ENCODE measurements around the gene CRAT. TPM values are rescaled to one million over a fixed set of nuclear protein-coding genes. Genes with fewer than 3 reads are reported as not detected.

The CRAT gene
- 1 to 10 TPM; 3.4 to 5.2 (median 5.2) TPM for total RNA-seq

- DNase-seq (peak; percentile 96), ATAC-seq (peak; percentile 94)
- H3K4me1 Mint-ChIP-seq (ENCODE audit: low read depth): peaks cover 27% of the 10 kb centered on the region
- peaks cover 1% of the 10 kb centered on the region for H3K36me3 Mint-ChIP-seq (ENCODE audit: insufficient read depth)
- peak within 1 kb of the TSS; percentile 95 for H3K4me3 Mint-ChIP-seq
- no peaks in the 10 kb centered on the region for H3K27me3 Mint-ChIP-seq (ENCODE audit: low read depth)
- H3K9me3 Mint-ChIP-seq: no peaks in the 10 kb centered on the region
These were observed at the start of gene CRAT, which contains the start of gene PTPA for GRCh38 chr9:129110740-129111527. TSS of gene CRAT (minus strand) at chr9:129110793. CDS start at chr9:129110509, 284 bp downstream. TSS of gene PTPA (plus strand) at chr9:129111415. CDS start at chr9:129111601, 186 bp downstream.

GRCh38 chr9:129156163-129156562 lies 45.6 kb upstream of the CRAT start:
- H3K27me3 Mint-ChIP-seq (ENCODE audit: low read depth): no peaks in the 10 kb centered on the region
- H3K9me3 Mint-ChIP-seq: no peaks in the 10 kb centered on the region
- ATAC-seq (no peak), DNase-seq (no peak)
- no peaks in the 10 kb centered on the region for H3K4me1 Mint-ChIP-seq (ENCODE audit: low read depth)
- peaks cover 6% of the 10 kb centered on the region for H3K36me3 Mint-ChIP-seq (ENCODE audit: insufficient read depth)
- H3K4me3 Mint-ChIP-seq: no peak overlapping the region

- ATAC-seq: no peak
- Mint-ChIP-seq H3K9me3 (no peaks in the 10 kb centered on the region), H3K4me1 (ENCODE audit: low read depth) (no peaks in the 10 kb centered on the region), H3K27me3 (ENCODE audit: low read depth) (no peaks in the 10 kb centered on the region), H3K36me3 (ENCODE audit: insufficient read depth) (peaks cover 7% of the 10 kb centered on the region), H3K4me3 (no peak overlapping the region)
- no peak for DNase-seq
These were observed 44.4 kb upstream of the CRAT start for GRCh38 chr9:129154866-129155477.

- no peaks in the 10 kb centered on the region for H3K27me3 Mint-ChIP-seq (ENCODE audit: low read depth)
- no peak overlapping the region for H3K4me3 Mint-ChIP-seq
- ATAC-seq: no peak
- no peaks in the 10 kb centered on the region for H3K4me1 Mint-ChIP-seq (ENCODE audit: low read depth)
- no peaks in the 10 kb centered on the region for H3K9me3 Mint-ChIP-seq
- no peak for DNase-seq
- peaks cover 10% of the 10 kb centered on the region for H3K36me3 Mint-ChIP-seq (ENCODE audit: insufficient read depth)
These were observed 40.9 kb upstream of the CRAT start for GRCh38 chr9:129151469-129151868.

GRCh38 chr9:129150672-129151211 lies 40.1 kb upstream of the CRAT start:
- Mint-ChIP-seq H3K4me3 (no peak overlapping the region), H3K9me3 (no peaks in the 10 kb centered on the region), H3K4me1 (ENCODE audit: low read depth) (no peaks in the 10 kb centered on the region), H3K36me3 (ENCODE audit: insufficient read depth) (peaks cover 10% of the 10 kb centered on the region), H3K27me3 (ENCODE audit: low read depth) (no peaks in the 10 kb centered on the region)
- ATAC-seq: no peak
- DNase-seq: no peak

- Mint-ChIP-seq H3K36me3 (ENCODE audit: insufficient read depth) (peaks cover 10% of the 10 kb centered on the region), H3K4me3 (no peak overlapping the region), H3K9me3 (no peaks in the 10 kb centered on the region), H3K4me1 (ENCODE audit: low read depth) (no peaks in the 10 kb centered on the region), H3K27me3 (ENCODE audit: low read depth) (no peaks in the 10 kb centered on the region)
- no peak for ATAC-seq
- no peak for DNase-seq
These were observed 39.5 kb upstream of the CRAT start for GRCh38 chr9:129150122-129150521.

- Mint-ChIP-seq H3K4me1 (ENCODE audit: low read depth) (no peaks in the 10 kb centered on the region), H3K4me3 (no peak overlapping the region), H3K27me3 (ENCODE audit: low read depth) (no peaks in the 10 kb centered on the region), H3K36me3 (ENCODE audit: insufficient read depth) (peaks cover 10% of the 10 kb centered on the region), H3K9me3 (no peaks in the 10 kb centered on the region)
- ATAC-seq (no peak), DNase-seq (no peak)
These were observed 38.8 kb upstream of the CRAT start for GRCh38 chr9:129149442-129149841.

- no peak for DNase-seq
- Mint-ChIP-seq H3K9me3 (no peaks in the 10 kb centered on the region), H3K4me3 (no peak overlapping the region), H3K27me3 (ENCODE audit: low read depth) (no peaks in the 10 kb centered on the region), H3K4me1 (ENCODE audit: low read depth) (peaks cover 2% of the 10 kb centered on the region), H3K36me3 (ENCODE audit: insufficient read depth) (peaks cover 14% of the 10 kb centered on the region)
- no peak for ATAC-seq
These were observed 38.0 kb upstream of the CRAT start for GRCh38 chr9:129148463-129149204.

GRCh38 chr9:129146441-129146941 lies 35.9 kb upstream of the CRAT start:
- H3K4me3 Mint-ChIP-seq: no peak overlapping the region
- no peak for ATAC-seq
- H3K27me3 Mint-ChIP-seq (ENCODE audit: low read depth): no peaks in the 10 kb centered on the region
- H3K4me1 Mint-ChIP-seq (ENCODE audit: low read depth): peaks cover 16% of the 10 kb centered on the region
- H3K9me3 Mint-ChIP-seq: no peaks in the 10 kb centered on the region
- no peak for DNase-seq
- H3K36me3 Mint-ChIP-seq (ENCODE audit: insufficient read depth): peaks cover 15% of the 10 kb centered on the region

- Mint-ChIP-seq H3K27me3 (ENCODE audit: low read depth) (no peaks in the 10 kb centered on the region), H3K36me3 (ENCODE audit: insufficient read depth) (peaks cover 12% of the 10 kb centered on the region), H3K4me1 (ENCODE audit: low read depth) (peaks cover 22% of the 10 kb centered on the region), H3K9me3 (no peaks in the 10 kb centered on the region), H3K4me3 (no peak overlapping the region)
- DNase-seq (no peak), ATAC-seq (no peak)
These were observed 35.3 kb upstream of the CRAT start for GRCh38 chr9:129145841-129146292.

GRCh38 chr9:129145316-129145715 lies 34.7 kb upstream of the CRAT start:
- DNase-seq (no peak), ATAC-seq (no peak)
- no peaks in the 10 kb centered on the region for H3K27me3 Mint-ChIP-seq (ENCODE audit: low read depth)
- no peak overlapping the region for H3K4me3 Mint-ChIP-seq
- H3K4me1 Mint-ChIP-seq (ENCODE audit: low read depth): peaks cover 27% of the 10 kb centered on the region
- no peaks in the 10 kb centered on the region for H3K9me3 Mint-ChIP-seq
- H3K36me3 Mint-ChIP-seq (ENCODE audit: insufficient read depth): peaks cover 12% of the 10 kb centered on the region

GRCh38 chr9:129143031-129143927 lies 32.7 kb upstream of the CRAT start:
- peaks cover 40% of the 10 kb centered on the region for H3K4me1 Mint-ChIP-seq (ENCODE audit: low read depth)

GRCh38 chr9:129142138-129142935 lies 31.7 kb upstream of the CRAT start:
- DNase-seq (no peak), ATAC-seq (no peak)
- Mint-ChIP-seq H3K27me3 (ENCODE audit: low read depth) (no peaks in the 10 kb centered on the region), H3K36me3 (ENCODE audit: insufficient read depth) (peaks cover 15% of the 10 kb centered on the region), H3K4me1 (ENCODE audit: low read depth) (peaks cover 40% of the 10 kb centered on the region), H3K4me3 (no peak overlapping the region), H3K9me3 (no peaks in the 10 kb centered on the region)

More at GRCh38 chr9:129143031-129143927, 32.7 kb upstream of the CRAT start:
- H3K27me3 Mint-ChIP-seq (ENCODE audit: low read depth): no peaks in the 10 kb centered on the region
- H3K36me3 Mint-ChIP-seq (ENCODE audit: insufficient read depth): peaks cover 12% of the 10 kb centered on the region
- ATAC-seq (no peak), DNase-seq (peak; percentile 75)
- no peaks in the 10 kb centered on the region for H3K9me3 Mint-ChIP-seq
- H3K4me3 Mint-ChIP-seq: no peak overlapping the region
